ENCODE results near the gene HHATL.

The HHATL gene

DNA sequence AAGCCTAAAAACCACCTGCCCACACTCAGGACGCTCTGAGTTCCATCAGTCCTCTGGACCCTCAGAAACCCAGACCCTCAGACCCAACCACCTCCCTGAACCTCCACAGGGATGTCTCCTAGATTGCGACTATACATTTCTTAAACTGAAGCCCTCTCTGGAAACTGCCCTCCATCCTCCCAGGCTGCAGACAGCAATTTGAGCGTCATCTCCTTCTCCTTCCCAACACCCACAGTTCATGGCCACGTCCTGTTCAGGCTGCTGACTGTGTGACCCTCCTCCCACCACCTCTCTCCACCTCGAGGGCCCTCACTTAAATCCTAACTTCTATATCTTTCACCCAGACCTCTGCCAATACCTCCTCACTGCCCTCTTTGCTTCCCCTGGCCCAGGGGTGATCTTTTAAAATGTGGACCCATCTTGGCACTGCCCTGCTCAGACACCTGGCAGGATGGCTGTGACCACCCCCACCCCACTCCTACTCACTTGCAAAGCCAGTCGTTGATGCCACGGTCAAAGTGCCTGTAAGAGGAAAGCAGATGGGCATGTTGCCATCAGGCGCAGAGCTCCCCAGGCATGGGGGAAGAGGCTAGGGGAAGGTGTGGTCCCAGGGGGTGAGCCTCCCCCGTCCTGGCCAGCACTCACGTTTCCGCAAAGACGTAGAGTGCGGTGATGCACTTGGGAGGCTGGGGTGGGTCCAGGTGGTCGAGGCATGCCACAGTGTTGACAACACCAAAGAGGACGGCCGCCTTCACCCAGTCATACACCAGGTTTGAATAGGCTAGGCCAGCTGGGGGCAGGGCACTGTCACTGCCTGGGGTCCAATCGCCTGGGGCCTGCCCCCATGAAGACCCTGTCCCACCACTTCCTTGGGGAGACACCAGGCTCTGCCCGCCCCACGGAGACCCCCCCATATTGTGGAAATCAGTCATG, 6.0 kb downstream of the HHATL start:
- peak; percentile 17 for DNase-seq

DNA sequence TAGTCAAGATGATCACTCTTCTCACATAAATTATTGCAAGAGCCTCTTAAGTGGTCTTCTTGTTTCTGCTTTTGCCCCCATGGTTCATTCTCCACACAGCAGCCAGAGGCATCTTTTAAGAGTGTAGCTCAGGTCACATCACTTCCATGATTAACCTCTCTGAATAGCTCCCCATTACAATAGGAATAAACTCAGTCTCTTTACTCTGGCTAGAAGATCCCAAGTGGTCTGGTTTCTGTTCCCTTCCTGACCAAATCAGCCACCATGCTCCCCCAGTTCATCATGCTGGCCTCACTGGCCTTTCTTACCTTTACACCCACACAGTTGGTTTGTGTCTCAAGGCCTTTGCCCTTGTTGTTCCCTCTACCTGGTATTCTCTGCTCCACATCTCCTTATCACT, 8.2 kb downstream of the HHATL start:
- no peak for DNase-seq

DNA sequence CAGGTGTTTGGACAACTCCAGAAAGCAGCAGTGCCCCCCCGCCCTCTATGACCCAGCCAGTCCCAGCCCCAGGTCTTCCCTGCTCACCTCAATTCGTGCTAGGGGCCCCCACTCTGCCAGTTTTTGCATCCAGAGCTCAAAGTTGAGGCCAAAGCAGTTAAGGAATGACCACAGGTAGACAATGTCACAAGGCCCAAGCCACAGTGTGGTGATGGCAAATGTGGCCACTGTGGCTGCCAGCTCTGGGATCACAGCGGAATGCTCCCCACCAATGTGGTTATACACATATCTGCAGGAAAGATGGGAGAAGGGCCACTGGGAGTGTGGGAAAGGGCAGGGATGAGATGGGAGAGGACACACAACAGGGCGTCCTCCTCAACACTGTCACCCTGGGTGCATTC, 9.1 kb downstream of the HHATL start:
- no peak for DNase-seq

DNA sequence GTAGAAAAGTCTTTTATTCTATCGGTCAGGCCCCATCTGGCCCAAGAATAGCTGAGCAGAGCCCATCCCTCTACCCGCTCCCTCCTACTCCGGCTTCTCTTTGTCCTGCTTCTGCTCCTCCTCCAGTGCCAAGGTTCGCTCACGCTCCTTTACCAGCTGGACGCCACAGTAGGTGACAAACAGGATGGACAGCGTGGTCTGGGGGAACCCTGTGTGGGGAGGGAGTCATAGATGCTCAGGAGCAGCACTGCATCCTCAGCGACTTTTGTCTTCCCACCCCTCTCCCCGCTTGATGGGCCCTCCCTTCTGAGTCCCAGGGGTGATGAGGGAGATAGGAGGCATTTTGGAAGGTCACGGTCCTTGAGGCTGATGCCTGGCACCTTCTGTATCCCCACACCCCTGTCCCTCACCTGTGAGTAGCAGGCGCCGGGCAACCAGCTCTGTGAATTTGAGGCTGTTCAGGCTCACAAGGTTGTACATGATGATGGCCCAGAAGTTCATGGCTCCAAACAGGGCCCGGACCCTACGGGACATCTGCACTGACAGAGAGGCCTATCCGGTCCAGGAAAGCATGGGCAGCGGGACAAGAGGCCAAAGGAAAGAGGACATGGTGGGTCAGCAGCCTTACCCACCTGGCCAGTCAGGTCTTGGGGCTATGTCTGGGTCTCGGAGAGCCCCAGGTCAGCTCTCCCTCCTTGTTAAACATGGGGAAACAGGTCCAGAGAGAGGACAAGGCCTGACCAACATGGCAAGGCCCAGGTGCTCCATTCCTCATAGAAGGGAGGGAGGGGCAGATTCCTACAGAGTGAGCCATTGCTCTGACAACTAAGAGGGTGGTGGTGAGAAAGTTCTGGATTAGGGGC, 9.7 kb downstream of the HHATL start:
- no peak for DNase-seq

DNA sequence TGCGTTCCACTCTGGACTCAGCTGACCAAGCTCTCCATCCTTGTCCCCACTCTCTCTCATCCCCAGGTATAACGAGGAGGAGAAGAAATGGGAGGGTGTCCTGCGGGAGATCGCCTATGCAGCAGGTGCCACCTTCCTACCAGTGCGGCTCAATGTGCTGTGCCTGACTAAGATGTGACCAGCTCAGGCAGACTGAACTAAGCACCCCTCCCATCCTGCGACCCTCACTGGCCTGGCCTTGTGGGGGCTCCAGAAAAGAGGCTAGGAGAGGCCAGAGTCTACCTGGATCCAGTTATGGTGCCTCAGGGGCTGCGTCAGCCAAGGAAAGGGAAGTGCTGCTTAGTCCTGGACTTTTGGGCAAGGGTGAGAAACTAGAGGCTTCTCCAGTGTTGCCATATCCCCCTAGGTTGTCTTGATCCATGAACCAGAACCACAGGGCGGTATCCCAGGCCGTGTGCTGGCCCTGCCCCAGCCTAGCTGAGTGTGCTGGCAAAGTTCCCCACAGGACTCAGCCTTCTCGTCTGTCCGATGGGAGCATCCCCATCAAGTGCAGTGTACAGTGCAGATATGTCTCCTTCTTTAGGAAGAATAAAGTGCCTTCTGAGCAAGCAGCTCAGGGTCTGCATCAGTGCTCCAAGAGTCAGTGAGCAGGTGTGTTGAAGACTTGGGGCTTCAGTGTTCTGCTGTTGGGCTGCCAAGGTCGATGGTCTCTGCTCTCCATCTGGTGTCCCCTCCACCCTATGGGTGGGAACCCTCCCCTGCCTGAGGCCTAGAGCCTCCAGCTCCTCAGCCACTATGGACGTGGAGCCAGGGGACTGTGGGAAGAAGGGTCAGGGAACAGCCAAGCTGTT, 10.6 kb downstream of the HHATL start:
- DNase-seq = no peak

DNA sequence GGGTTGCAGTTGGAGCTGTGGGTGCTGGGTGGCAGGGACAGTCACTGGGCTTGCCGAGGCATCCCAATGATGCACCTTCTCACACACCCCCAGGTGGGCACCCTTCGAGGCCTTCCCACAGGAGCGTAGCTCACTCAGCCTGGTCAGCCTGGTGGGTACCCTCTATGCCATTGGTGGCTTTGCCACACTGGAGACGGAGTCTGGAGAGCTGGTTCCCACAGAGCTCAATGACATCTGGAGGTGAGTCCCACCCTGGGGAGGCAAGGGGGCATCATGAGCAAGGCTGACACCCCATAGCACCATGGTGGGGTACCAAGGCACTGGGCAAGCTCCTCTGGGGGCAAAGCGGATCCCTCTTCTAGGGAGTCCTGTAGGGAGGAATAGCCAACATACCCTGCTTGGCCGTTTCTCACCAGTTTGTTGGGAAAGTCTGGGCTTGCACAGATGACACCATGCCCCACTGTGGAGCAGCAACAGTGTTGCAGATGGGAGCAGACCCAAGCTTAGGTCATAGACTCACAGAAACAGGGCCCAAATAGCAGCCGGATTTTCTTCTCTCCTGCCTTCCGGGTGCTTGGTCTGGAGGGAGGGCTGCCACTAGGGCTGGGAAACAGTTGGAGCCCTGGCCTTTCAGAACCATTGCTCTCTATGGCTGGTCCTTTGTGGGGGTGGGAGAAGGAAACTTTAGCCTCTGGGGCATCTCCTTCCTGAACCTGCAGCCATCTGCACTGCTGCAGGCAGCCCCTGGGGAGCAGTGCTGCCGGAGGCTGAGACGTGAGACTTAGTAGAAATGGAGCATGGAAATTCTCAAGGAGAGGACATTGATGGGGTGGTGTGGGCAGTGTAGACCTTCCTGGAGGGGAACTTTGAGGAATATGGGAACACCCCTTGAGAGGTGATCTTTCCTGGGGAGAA, 11.6 kb downstream of the HHATL start:
- no peak for DNase-seq

DNA sequence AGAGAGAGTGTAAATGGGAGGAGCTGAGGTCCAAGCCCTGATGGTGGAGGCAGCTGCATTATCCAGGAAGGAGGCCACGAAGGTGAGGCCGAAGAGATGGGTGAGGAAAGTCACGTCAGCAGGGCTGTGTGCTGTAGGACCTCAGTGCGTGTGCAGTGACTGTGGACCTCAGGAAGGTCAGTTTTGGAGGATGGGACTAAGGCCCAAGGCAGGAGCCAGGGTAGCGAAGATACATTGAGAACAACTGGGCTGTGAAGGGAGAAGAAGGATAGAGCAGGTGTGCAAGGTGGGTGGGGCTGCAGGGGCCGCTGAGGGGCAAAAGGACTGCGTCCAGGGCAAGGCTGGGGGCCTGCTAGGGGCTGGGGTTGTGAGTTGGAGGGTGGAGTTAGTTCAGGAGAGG, 12.4 kb downstream of the HHATL start:
- DNase-seq = no peak

DNA sequence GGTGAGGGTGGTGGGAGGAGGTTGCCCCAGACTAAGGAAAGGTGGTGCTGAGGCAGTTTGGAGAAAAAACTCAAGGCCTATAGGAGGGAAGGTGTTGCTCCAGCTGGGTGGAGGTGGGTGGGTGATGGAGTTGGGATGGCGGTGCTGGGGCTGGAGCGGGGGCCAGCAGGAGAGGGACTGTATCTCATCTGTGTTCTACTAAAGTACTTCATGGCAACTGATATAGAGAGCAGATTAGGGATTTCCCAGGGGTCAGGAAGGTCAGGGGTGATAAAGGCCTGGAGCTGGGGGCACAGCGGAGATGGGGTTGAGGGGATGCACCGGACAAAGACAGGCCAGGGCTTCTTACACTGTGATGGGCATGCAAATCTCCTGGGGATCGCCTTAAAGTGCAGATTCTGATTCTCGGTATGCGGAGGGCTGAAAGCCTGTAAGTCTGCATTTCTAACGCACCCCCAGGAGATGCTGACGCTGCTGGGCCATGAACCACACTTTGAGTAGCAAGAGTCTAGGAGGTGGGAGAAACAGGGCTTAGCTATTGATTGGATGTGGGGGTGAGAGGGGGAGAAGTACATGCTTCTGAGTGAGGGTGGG, 13.1 kb downstream of the HHATL start:
- DNase-seq = no peak

DNA sequence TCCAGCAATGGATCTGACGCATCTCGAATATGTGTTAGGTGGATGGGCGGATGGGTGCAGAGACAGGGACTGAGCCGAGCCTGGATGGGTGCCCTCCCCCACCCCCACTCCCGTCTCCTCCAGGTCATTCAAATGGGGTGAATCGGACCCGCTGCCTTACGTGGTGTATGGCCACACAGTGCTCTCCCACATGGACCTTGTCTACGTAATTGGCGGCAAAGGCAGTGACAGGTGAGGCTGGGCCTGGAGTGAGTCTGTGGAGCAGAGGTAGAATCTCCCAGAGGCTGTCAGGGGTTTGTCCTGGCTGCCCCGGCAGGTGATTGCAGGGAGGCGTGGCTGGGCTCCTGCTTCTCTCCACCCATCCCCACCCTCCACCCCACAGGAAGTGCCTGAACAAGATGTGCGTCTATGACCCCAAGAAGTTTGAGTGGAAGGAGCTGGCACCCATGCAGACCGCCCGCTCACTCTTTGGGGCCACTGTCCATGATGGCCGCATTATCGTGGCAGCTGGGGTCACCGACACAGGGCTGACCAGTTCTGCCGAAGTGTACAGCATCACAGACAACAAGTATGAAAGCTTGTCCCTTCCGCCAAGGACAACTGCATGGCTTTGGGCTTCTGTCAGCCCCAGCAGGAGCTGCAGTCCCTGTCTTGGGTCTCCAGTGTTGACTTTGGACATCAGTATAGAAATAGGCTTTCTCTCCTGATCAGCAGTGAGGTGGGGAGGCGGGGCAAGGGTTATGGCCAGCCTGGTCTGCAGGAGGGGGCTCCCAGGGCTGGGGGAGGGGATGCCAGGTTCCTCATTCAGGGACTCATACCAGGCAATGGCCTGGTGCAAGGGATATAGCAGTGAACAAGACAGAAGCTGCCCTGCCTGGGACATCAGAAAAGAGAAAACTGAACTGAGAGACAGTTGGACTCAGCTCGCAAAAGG, 13.8 kb downstream of the HHATL start:
- DNase-seq = no peak

DNA sequence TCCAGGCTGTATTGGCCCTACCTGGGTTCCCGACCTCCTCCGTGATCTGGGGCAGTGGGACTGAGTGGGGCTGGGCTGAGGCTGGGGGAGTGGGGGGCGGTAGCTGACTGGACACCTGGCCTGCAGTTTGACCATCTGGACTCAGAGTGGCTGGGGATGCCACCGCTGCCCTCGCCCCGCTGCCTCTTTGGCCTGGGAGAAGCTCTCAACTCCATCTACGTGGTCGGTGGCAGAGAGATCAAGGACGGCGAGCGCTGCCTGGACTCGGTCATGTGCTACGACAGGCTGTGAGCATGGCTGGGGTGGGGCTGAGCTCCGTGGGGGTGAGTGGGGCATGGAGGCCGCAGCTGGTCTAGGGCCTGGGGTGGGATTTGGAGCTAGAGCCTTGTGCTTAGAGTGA, 14.6 kb downstream of the HHATL start:
- no peak for DNase-seq

DNA sequence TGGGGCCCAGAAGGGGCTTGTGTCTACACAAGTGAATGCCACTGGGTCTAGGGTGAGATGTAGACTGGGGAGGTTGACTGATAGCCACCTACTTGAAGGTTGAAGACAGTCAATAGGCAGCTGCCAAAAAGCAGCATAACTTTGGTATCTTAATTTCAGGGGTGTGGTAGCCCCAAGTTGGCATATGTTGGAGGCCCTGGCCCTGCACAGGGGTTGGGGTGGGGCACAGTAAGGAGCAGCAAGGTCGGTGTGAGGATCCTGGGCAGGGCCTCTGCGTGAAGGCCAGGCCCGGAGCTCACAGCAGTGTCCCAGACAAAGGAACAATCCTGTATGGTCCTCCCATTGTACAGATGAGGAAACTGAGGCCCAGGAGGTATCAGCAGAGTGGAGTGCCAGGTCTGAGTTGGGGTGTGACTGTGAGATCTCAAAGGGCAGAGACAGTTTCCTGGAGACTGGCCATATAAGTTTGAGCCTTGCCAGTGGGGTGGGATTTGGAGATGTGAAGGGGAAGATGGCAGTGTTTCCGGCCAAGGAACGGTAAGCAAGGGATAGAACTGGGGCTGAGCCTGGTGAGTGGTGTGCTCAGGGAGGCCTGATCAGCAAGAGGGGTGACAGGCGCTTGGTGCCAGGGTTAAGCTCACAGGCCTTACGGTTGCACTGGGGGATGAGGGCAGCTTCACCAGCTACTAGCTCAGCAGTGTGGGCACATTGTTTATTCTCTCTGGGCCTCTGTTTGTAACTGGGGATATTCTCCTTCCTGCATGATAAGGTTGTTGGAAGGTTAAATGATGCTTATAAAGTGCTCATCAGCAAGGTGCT, 15.6 kb downstream of the HHATL start:
- DNase-seq = no peak

DNA sequence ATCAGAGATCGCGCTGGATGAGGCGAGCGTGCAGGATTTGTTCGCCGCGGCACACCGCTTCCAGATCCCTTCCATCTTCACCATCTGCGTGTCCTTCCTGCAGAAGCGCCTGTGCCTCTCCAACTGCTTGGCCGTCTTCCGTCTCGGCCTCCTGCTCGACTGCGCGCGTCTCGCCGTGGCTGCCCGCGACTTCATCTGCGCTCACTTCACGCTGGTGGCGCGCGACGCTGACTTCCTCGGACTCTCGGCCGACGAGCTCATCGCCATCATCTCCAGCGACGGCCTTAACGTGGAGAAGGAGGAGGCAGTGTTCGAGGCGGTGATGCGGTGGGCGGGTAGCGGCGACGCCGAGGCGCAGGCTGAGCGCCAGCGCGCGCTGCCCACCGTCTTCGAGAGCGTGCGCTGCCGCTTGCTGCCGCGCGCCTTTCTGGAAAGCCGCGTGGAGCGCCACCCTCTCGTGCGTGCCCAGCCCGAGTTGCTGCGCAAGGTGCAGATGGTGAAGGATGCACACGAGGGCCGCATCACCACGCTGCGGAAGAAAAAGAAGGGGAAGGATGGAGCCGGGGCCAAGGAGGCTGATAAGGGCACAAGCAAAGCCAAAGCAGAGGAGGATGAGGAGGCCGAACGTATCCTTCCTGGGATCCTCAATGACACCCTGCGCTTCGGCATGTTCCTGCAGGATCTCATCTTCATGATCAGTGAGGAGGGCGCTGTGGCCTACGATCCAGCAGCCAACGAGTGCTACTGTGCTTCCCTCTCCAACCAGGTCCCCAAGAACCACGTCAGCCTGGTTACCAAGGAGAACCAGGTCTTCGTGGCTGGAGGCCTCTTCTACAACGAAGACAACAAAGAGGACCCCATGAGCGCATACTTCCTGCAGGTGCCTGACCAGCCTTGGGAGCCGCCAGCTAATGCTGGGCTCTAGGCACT, 16.4 kb downstream of the HHATL start:
- DNase-seq = no peak

DNA sequence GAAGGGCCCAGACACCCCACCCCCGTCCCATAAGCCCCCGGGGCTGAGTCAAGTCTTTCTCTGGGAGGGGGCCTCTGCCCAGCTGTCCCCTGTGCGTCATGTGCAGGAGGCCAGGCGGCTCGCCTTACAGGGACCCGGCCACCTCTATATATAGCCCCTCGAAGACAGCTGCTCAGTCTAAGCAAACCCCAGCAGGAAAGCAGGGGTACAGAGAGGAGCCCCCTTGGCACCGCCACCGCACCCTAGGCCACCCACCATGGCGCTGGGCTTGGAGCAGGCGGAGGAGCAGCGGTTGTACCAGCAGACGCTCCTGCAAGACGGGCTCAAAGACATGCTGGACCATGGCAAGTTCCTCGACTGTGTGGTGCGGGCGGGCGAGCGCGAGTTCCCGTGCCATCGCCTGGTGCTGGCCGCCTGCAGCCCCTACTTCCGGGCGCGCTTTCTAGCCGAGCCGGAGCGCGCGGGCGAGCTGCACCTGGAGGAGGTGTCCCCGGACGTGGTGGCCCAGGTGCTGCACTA, 17.2 kb downstream of the HHATL start, which contains the start of gene KLHL40:
Gene KLHL40, plus strand, starts transcription at position 175 of the 519 bp plus-strand sequence. Its CDS starts 82 bp downstream, at position 257.
- DNase-seq = no peak

DNA sequence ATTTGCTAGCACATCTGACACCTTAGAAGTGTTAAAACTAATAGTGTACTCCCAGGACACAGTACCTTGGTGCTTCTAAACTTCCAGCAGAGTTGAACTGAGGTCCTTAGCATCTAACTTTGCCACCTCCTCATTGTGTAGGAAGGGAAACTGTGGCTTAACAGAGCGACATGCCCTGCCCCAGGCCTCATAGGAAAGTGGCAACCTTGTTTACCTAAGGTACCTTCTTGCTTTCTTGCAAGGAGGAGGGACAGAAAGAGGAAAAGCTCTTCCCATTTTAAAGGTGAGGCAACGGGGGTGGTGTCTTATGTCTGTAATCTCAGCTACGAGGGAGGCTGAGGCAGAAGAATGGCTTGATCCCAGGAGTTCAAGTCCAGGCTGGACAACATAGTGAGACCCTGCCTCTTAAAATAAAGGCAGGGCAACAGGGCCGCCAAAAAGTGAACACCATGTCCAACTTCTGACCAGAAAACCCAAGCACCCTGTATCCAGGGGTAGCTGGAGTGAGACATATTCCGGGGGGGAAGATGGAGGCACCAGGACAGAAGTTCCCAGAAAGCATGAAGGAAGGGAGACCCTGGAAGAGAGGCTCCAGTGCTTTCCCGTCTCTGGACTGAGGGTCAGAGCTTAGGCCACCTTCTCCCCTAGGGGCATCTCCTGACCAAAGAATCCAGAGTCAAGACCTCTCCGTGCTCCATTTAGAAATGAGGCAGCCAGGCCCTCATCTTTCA, 17.8 kb downstream of the HHATL start:
- no peak for DNase-seq

DNA sequence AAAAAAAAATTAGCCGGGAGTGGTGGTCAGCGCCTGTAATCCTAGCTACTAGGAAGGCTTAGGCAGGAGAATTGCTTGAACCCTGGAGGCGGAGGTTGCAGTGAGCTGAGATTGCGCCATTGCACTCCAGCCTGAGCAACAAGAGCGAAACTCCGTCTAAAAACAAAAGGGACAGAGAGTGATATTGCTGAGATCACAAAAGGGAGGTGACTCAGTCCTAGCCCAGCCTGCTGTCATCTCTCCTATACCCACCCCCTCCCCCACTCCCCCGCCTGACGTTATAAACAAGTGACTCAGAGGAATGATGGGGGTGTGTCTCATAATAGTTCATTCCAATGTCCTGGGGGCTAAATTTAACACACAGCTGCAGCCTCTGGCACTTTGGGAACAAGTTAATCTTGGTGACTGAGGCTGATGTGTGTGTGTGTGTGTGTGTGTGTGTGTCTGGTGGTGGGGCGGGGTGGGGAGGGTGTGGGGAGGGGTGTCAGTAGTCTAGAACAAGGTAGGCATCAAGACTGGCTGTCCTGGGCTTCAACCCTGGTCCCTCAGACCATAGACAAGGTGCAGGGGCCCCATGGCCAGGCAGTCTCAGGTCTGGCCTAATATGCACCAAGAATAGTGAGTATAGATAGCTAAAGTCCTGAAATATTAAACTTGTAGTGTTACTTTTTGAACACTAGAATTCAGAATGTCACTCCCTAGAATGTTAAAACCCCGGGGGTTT, 18.6 kb downstream of the HHATL start:
- DNase-seq = no peak

DNA sequence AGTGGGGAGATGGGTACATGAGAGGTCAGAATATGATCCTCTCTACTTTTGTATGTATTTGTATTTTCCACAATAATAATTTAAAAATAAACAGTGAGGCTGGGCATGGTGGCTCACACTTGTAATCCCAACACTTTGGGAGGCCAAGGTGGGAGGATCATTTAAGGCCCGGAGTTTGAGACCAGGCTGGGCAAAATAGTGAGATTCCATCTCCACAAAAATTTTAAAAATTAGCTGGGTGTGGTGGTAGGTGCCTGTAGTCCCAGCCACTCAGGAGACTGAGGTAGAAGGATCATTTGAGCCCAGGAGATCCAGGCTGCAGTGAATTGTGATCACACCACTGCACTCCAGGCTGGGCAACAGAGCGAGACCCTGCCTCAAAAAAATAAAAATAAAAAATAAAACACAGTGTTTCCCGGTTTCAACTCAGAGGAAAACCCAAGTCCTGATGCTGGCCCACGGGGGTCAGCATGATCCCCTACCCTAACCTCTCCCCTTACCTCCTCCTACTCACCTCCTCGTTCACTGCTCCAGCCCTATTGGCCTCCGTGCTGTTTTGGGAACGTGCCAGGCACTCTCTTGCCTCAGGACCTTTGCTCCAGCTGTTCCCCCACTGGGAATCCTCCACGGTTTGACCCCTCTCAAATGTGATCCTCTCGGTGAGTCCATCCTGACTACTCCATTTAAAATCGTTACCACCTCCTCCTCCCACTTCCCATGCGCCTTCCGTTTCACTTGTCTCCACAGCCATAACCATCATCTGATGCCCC, 20.1 kb downstream of the HHATL start:
- DNase-seq = no peak
